Measurements from ENCODE around the gene SMIM12.

The SMIM12 gene

DNA sequence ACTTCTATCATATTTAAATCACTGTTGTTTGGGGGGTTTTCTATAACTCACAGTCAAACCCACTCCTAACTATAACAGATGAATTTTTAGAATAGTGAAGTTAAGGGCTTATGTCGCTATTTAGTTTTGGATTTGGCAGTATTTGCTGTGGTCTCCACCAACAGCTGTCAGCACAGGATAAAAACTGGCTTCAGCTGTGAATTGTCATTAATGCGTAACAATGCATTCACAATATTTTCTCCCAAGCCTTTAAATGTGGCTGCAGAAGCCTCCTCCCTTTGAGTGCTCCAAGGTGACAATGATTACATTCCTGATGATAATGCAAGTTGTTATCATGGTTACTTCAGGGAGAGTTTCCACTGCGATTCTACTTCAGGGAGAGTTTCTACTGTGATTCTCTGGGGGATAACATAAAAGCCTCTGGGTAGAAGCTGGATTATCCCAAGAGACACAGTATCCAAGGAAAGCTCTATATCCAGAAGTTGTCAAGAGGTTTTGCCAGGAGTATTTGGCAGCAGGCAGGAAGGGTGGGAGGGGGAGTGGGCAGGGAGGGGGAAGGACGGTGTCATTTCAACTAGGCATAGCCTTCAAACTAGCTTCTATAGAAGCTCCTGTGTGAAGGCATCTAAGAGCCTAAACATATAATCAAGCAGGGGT is 14.9 kb upstream of the SMIM12 start:
- TF ChIP-seq SIN3A (IDR thresholded peaks at IDR 0.05; ENCODE audit: borderline replicate concordance, insufficient read depth, low read length) (no peak), FOXP2 (optimal IDR thresholded peaks at IDR 0.05; ENCODE audit: borderline replicate concordance, extremely low read depth, extremely low read length, insufficient read depth) (no peak), POLR2AphosphoS5 (IDR thresholded peaks at IDR 0.05; ENCODE audit: low read depth, low read length) (no peak), TAF1 (IDR thresholded peaks at IDR 0.05; ENCODE audit: borderline replicate concordance, insufficient read depth, low read length) (no peak)
- TF ChIP-seq, protein P1, sequence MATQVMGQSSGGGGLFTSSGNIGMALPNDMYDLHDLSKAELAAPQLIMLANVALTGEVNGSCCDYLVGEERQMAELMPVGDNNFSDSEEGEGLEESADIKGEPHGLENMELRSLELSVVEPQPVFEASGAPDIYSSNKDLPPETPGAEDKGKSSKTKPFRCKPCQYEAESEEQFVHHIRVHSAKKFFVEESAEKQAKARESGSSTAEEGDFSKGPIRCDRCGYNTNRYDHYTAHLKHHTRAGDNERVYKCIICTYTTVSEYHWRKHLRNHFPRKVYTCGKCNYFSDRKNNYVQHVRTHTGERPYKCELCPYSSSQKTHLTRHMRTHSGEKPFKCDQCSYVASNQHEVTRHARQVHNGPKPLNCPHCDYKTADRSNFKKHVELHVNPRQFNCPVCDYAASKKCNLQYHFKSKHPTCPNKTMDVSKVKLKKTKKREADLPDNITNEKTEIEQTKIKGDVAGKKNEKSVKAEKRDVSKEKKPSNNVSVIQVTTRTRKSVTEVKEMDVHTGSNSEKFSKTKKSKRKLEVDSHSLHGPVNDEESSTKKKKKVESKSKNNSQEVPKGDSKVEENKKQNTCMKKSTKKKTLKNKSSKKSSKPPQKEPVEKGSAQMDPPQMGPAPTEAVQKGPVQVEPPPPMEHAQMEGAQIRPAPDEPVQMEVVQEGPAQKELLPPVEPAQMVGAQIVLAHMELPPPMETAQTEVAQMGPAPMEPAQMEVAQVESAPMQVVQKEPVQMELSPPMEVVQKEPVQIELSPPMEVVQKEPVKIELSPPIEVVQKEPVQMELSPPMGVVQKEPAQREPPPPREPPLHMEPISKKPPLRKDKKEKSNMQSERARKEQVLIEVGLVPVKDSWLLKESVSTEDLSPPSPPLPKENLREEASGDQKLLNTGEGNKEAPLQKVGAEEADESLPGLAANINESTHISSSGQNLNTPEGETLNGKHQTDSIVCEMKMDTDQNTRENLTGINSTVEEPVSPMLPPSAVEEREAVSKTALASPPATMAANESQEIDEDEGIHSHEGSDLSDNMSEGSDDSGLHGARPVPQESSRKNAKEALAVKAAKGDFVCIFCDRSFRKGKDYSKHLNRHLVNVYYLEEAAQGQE (IDR thresholded peaks at IDR 0.05; ENCODE audit: insufficient read depth in 1 of 2, low read depth in 2 of 2, low read length in 2 of 2): no peak

DNA sequence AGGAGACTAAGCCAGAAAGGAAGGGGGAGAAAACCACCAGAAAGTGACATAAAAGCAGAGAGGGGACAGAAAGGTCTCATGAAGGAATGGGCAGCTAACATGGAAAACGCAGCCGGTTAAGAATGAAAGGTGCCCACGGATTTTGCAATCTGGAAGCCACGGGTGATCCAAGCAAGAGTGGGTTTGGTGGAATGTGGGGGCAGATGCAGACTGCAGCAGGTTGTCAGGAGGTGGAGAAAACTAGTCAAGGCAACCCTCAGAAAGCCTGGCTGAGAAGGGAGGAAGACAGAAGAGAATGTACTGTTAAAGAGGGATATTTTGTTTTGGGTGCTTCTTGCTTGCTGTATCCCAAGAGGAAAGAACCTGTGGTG is 12.6 kb upstream of the SMIM12 start:
- TF ChIP-seq FOXP2 (optimal IDR thresholded peaks at IDR 0.05; ENCODE audit: borderline replicate concordance, extremely low read depth, extremely low read length, insufficient read depth) (no peak), SIN3A (IDR thresholded peaks at IDR 0.05; ENCODE audit: borderline replicate concordance, insufficient read depth, low read length) (no peak), POLR2AphosphoS5 (IDR thresholded peaks at IDR 0.05; ENCODE audit: low read depth, low read length) (no peak), TAF1 (IDR thresholded peaks at IDR 0.05; ENCODE audit: borderline replicate concordance, insufficient read depth, low read length) (no peak)
- TF ChIP-seq, protein P1 (IDR thresholded peaks at IDR 0.05; ENCODE audit: insufficient read depth in 1 of 2, low read depth in 2 of 2, low read length in 2 of 2): no peak

DNA sequence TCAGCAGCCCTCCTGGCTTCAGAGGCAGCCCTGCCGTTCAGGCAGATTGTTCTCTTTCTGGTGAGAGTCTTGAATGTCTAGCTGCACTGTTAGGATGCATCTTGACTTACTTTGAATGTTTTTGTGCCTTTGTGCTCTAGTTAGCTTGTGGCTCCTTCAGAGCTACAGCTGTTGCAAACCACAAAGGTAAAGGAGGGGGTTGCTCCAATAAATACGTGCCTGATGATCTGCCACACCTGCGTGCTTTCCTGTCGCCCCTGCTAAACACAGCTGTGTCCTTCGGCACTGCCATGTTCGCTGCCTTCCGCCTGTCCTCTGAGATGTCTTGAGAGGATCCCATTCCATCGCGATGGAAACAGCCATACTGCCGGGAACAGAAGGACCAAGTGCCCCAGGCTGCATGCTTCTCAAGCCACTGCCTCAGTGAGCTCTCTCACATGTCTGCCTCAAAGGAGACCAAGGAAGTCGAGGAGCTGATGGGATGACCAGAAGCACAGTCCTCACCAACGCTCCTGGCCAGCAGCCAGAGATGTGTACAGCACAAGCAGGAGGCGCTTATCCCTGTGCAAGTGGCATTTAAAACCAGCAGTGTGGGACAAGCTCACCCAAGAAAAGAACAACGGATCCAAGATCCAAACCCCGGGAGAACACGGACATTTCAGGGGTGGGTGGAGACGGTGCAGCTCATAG is 12.0 kb upstream of the SMIM12 start:
- TF ChIP-seq SIN3A (IDR thresholded peaks at IDR 0.05; ENCODE audit: borderline replicate concordance, insufficient read depth, low read length): no peak
- TF ChIP-seq, protein P1 (IDR thresholded peaks at IDR 0.05; ENCODE audit: insufficient read depth in 1 of 2, low read depth in 2 of 2, low read length in 2 of 2): no peak
- TF ChIP-seq POLR2AphosphoS5 (IDR thresholded peaks at IDR 0.05; ENCODE audit: low read depth, low read length): no peak
- no peak for TF ChIP-seq FOXP2 (optimal IDR thresholded peaks at IDR 0.05; ENCODE audit: borderline replicate concordance, extremely low read depth, extremely low read length, insufficient read depth)
- TF ChIP-seq TAF1 (IDR thresholded peaks at IDR 0.05; ENCODE audit: borderline replicate concordance, insufficient read depth, low read length): no peak

DNA sequence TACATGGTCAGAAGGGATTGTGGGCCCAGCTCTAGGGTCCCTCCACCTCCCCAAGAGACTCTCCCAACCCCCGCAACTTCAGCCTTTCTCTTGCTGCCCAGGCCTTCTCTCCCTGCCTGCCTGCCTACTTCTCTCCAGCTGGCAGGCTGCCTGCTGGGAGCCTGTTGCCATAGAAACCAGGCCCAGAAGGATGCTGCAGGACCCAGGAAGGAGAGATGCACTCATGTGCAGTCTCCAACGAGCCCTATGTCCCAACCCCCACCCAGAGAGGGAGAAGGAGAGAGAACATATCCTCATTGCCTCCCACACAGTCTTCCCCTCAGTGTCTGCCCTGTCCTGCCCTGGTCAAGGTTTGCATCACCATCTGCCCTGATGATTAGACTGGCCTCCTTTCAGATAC is 10.8 kb upstream of the SMIM12 start:
- TF ChIP-seq, protein P1 (IDR thresholded peaks at IDR 0.05; ENCODE audit: insufficient read depth in 1 of 2, low read depth in 2 of 2, low read length in 2 of 2): no peak
- no peak for TF ChIP-seq POLR2AphosphoS5 (IDR thresholded peaks at IDR 0.05; ENCODE audit: low read depth, low read length)

Data from PFSK-1 (cell line).